Kidney capillary endothelial cell (primary cell): ENCODE data around the gene FBLN1.

ENCODE experiments used
- DNase-seq: peaks from one replicate; pipeline ENCODE4 v3.0.0-alpha.2; 2018; ENCODE audit warnings: low spot score

Gene FBLN1

GRCh38 chr22:45640941-45641621, 138.4 kb downstream of the FBLN1 start:
- DNase-seq: no peak

GRCh38 chr22:45642986-45643385, 140.3 kb downstream of the FBLN1 start:
- DNase-seq: no peak

- no peak for DNase-seq
Observed at GRCh38 chr22:45644714-45645113, 142.0 kb downstream of the FBLN1 start.

- DNase-seq: no peak
Observed at GRCh38 chr22:45645150-45645525, 142.5 kb downstream of the FBLN1 start.

GRCh38 chr22:45645526-45646414, 143.1 kb downstream of the FBLN1 start:
- peak; percentile 49 for DNase-seq

GRCh38 chr22:45647532-45648225, 145.0 kb downstream of the FBLN1 start:
- DNase-seq: no peak

- no peak for DNase-seq
Observed at GRCh38 chr22:45648301-45649117, 145.8 kb downstream of the FBLN1 start.

- no peak for DNase-seq
Observed at GRCh38 chr22:45649809-45650208, 147.1 kb downstream of the FBLN1 start.

- DNase-seq: no peak
Observed at GRCh38 chr22:45650721-45651120, 148.0 kb downstream of the FBLN1 start.
